NCI-H345 treated with DMSO at 0.1 percent for 48 hours (cell line): ENCODE results near the gene PRSS3.
"Not testable (repeated sequence)": the region's sequence is repeated elsewhere in the genome, so short reads cannot be mapped to it uniquely, and the experiment has no call there.

Source experiments
- DNase-seq: peaks from one replicate; lab custom pipeline; 2025; ENCODE audit not compliant: unreplicated experiment; lab: John Stamatoyannopoulos, UW

The PRSS3 gene

GRCh38 chr9:33785914-33786313 is 9.4 kb upstream of the PRSS3 start:
- DNase-seq, result no peak

DNA sequence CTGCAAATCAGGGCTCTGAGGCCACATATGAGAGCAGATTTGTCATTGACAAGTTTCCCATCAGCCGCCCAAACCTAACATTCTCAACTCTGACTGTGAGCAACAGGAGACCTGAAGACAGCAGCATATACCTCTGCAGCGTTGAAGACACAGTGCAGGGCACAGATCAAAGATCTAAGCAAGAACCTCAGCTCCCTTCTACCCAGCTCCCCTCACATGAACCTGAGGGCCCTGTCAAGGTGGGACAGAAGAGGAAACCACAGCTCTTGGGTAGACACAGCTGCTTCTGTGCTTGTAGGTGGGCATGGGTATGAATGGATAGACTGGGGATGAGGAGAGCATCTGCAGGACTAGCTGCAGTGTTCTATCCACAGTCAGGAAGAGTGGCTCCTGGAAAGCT is 8.7 kb upstream of the PRSS3 start:
- DNase-seq, result no peak

GRCh38 chr9:33787839-33788238 is 7.5 kb upstream of the PRSS3 start:
- DNase-seq, result no peak

- not testable (repeated sequence) for DNase-seq
Observed at GRCh38 chr9:33789429-33789828, 5.9 kb upstream of the PRSS3 start.

- DNase-seq, result no peak
Observed at GRCh38 chr9:33791117-33791516, 4.2 kb upstream of the PRSS3 start.

DNA sequence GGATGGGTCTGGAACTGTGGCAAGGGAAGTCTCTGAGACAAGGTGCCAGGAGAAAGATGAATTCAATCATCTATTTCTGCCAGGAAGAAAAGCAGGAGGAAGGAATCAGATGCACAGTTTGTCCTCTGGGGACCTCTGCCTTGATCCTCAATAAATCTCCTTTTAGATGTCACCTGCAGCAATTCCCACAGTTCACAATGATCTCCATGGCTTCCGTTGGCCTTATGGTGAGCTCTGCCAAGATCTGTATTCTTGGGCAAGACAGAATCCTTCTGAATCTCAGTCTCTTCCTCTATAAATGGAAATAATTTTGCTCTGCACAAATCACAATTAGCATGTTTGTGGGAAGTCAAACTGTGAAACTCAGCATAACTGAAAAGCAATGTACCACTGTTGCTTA is 1.9 kb upstream of the PRSS3 start:
- not testable (repeated sequence) for DNase-seq

DNA sequence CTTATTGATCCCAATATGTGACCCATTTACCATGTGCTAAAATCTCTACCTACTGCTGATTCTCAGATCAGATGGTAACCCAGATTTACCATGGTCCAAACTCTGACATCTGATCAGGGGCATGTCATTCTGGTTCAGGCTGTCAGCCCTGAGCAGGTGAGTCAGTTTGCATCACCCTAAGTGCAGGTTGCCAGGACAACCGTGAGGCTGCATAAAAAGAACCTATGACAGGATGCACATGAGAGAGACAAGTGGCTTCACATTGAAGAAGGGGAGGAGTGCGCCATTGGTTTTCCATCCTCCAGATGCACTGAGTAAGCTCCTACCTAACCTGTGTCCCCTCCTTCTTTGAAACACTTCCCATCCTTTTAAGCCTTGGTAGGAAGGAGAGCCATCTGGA is 801 bp upstream of the PRSS3 start:
- no peak for DNase-seq

GRCh38 chr9:33795819-33796218 is 458 bp downstream of the PRSS3 start:
- DNase-seq, result no peak

- not testable (repeated sequence) for DNase-seq
Observed at GRCh38 chr9:33796679-33797078, 1.3 kb downstream of the PRSS3 start.

DNA sequence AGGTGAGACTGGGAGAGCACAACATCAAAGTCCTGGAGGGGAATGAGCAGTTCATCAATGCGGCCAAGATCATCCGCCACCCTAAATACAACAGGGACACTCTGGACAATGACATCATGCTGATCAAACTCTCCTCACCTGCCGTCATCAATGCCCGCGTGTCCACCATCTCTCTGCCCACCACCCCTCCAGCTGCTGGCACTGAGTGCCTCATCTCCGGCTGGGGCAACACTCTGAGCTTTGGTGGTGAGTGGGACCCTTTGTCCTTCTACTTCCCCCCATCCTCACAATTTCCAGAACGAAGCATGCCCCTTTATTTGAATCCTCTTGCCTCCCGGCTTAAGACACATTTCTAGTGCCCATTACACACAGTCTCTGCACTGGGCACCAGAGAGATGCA is 2.5 kb downstream of the PRSS3 start:
- no peak for DNase-seq

DNA sequence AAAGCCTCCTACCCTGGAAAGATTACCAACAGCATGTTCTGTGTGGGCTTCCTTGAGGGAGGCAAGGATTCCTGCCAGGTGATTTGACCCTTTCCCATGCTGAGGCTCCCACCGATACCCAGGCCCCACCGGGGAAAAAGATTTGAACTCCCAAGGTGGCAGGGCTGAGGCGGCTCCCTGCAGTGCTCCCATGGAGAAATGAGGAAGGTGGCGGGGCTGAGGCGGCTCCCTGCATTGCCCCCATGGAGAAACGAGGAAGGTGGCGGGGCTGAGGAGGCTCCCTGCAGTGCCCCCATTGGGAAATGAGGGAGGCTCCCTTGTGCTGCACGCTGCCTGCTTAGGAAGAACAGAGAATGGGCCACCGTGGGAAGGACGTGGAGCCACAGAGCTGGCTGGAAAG is 3.2 kb downstream of the PRSS3 start:
- no peak for DNase-seq

DNA sequence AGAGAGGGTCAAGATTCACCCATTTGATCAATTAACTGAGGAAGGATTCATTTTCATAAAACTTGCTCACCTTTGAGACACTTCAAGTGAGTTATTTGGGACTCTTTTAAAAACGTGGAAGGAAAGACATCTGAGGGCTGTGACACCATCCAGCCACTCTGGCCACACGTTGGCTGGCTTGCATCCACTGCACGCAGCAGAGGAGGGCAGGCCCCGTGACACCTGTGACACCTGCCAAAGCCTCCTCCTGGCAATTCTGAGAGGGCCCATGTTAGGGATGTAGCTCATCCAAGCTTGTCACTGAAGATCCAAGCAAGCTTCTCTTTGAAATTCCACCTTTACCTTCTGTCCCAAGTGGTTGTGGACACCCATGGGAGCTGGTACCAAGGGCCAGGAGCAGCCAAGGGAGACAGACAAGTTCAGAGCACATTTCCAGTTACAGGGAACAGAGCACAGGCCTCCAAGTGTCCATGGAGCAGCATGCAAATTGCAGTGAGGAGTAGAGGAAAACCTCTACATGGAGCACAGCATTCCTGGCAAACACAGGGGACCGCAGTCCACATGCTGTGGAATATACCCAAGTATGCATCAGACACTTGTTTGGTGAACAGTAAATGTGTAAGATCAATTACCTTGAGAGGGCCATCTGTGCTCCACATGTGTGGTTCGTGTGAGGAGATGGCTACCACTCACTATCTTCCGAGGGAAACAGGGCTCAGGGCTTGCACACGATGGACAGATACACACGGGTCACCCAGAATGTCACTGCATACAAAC is 4.8 kb downstream of the PRSS3 start:
- DNase-seq, result no peak

- no peak for DNase-seq
Observed at GRCh38 chr9:33800886-33801285, 5.5 kb downstream of the PRSS3 start.

- not testable (repeated sequence) for DNase-seq
Observed at GRCh38 chr9:33801943-33802500, 6.7 kb downstream of the PRSS3 start.

DNA sequence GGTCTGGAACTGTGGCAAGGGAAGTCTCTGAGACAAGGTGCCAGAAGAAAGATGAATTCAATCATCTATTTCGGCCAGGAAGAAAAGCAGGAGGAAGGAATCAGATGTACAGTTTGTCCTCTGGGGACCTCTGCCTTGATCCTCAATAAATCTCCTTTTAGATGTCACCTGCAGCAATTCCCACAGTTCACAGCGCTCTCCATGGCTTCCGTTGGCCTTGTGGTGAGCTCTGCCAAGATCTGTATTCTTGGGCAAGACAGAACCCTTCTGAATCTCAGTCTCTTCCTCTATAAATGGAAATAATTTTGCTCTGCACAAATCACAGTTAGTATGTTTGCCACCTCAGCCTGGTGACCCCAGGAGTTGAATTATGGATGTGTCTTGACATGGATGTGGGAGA is 8.8 kb downstream of the PRSS3 start:
- not testable (repeated sequence) for DNase-seq

DNA sequence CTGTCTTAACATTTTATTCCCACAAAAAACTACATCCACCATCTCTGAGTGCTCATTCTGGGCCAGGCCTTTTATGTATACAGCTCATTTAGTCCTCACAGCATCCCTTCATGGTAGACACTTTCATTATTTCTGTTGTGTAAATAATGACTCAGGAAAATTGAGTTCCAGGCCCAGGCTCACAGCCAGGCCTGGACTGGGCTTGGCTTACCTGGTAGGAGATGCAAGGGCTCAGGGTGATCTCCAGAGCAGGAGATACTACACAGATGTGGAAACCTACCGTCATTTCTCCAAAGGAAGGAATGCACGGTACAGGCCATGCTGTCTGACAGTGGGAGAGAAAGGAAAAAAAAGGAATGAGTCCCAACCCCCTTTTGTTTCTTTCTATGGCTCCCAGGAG is 11.8 kb downstream of the PRSS3 start:
- DNase-seq, result peak; percentile 19

- DNase-seq, result not testable (repeated sequence)
Observed at GRCh38 chr9:33808979-33809322, 13.6 kb downstream of the PRSS3 start.

DNA sequence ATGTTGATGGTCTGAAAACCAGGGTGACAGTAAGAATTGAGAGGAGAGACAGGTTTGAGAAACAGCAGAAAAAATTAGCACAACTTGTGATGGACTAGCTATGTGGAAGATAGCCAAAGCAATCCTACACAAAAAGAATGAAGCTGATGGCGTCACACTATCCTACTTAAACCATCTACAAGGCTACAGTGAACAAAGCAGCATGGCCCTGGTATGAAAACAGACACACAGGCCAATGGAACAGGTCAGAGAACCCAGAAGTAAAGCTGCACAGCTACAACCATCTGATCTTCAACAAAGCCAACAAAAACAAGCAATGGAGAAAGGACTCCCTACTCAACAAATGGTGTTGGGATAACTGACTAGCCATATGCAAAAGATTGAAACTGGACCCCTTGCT is 14.1 kb downstream of the PRSS3 start:
- no peak for DNase-seq

DNA sequence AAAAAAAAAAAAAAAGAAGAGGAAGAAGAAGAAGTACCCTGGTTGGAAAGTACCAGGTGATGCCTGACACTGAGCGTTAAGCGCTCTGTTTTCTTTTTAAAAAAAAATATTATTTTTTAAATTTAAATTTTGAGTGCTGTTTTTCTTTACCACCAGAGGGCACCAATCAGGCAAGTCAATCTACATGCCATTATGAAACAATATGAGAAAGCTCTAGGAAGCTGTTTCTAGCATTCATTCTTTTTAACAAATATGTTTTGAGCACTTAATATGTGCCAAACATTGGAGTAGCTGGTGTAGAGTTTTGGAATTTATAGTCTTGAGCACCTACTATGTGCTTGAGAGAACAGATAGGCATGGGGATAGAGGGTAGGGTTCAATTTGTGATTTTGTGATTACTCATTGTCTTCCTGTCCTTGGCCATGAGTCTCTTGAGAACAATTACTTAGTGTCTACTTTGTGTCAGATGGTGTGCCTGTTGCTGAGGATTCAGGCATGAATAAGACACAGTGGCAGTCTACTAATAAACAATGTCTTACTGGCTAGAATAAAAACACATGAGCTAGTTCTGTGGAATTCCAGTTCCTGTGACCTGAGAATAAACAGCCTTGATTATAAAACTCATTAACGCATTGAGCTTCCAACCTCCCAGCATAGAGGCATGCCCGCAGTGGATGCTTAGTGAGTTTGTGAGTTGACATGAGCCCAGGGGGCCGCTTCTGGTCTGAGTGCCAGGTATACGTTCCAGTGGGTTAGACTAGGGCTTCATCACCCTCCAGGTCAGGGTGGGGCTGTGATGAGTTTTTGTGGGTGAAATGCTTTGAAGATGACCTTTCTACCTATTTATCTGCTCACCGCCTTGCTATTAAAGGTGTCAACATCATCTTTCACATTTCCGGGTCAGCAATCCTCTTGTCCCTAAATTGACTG is 18.6 kb downstream of the PRSS3 start:
- peak; percentile 33 for DNase-seq

DNA sequence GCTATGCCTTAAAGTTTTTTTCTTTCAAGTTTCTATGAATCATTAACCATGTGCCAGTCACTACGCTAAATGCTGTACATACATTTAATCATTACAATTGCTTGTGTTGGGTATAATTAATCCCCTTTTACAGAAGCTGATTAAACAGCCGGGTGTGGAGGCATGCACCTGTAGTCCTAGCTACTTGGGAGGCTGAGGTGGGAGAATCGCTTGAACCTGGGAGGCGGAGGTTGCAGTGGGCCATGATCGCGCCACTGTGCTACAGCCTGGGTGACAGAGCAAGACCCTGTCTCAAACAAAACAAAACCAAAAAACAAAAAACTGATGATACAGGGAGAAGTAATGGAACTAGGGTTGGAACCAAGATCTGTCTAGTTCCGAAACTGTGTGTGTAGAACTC is 20.4 kb downstream of the PRSS3 start:
- no peak for DNase-seq

GRCh38 chr9:33816327-33817252 is 21.2 kb downstream of the PRSS3 start, which contains the start of gene UBE2R2:
Gene UBE2R2, plus strand, starts transcription at chr9:33817160. Its CDS starts 598 bp downstream, at chr9:33817758.
- peak; percentile 59 for DNase-seq
